Endothelial cell of umbilical vein (primary cell): ENCODE results near the gene DNAJC21. TPM values are rescaled to one million over a fixed set of nuclear protein-coding genes. Genes with fewer than 3 reads are reported as not detected.

ENCODE experiments used
- BruUV-seq: library from RNA; stranded (reverse); fragments of 400-500 nt; replicated peaks from 2 replicates; lab custom pipeline; 2021; lab: Mats Ljungman, UMichigan
- CTCF ChIA-PET: fragments of 300-600, 350-600 bp; sonication (Branson Sonifier 250); formaldehyde crosslinking; loops from one replicate; lab custom pipeline; 2021; ENCODE audit warnings: antibody characterized with exemption, inconsistent platforms; lab: Charles Lee
- POLR2A ChIA-PET: fragments of 300-600, 350-600 bp; sonication (Branson Sonifier 250); formaldehyde crosslinking; loops from one replicate; lab custom pipeline; 2021; ENCODE audit warnings: antibody characterized with exemption, inconsistent platforms; lab: Charles Lee
- DNase-seq: peaks from one replicate; pipeline ENCODE4 v3.0.0-alpha.2; 2011; ENCODE audit warnings: low read depth, low spot score
- FAIRE-seq: peaks from 2 replicates; lab custom pipeline; 2011; peaks lifted over from hg19 to GRCh38; lab: Jason Lieb, UNC
- H2AFZ ChIP-seq: 2 replicates; pipeline ENCODE4 v1.6.0; 2012; ENCODE audit warnings: low read depth, low read length, control low read depth, inconsistent platforms
- H3K27ac ChIP-seq: 2 replicates; pipeline ENCODE4 v1.5.1; 2011; ENCODE audit warnings: low read depth, mild to moderate bottlenecking, control low read depth, low read length, moderate library complexity; ENCODE audit not compliant: insufficient read depth
- H3K27me3 ChIP-seq, 2 experiments: 2 replicates each; pipeline versions ENCODE4 v1.6.0 to v1.6.1; 2011; ENCODE audit warnings: low read length in 2 of 2, mixed read lengths in 1 of 2; ENCODE audit not compliant: control insufficient read depth in 2 of 2, insufficient read depth in 2 of 2
- H3K36me3 ChIP-seq, 2 experiments: 2 replicates in 1 of 2; 3 replicates in 1 of 2; pipeline ENCODE4 v1.5.1; 2011; ENCODE audit warnings: low read length in 2 of 2, mild to moderate bottlenecking in 1 of 2, moderate library complexity in 1 of 2; ENCODE audit not compliant: control insufficient read depth in 2 of 2, insufficient read depth in 2 of 2; ENCODE audit errors: extremely low read depth in 1 of 2
- H3K4me1 ChIP-seq: 3 replicates; pipeline ENCODE4 v1.5.1; 2011; ENCODE audit warnings: mild to moderate bottlenecking, low read length; ENCODE audit not compliant: control insufficient read depth, insufficient read depth; ENCODE audit errors: extremely low read depth
- H3K4me2 ChIP-seq: 2 replicates; pipeline ENCODE4 v1.6.1; 2011; ENCODE audit warnings: low read length, control low read depth, mixed read lengths; ENCODE audit not compliant: insufficient read depth
- H3K4me3 ChIP-seq, 3 experiments: fragments of 200-600 bp in 1 of 3; sonication (generic), shearing (Covaris generic) in 1 of 3; replicated peaks in 1 of 3; 2 replicates each; pipeline ENCODE4 v1.5.1; 2011 to 2016; ENCODE audit warnings: control low read depth in 3 of 3, low read length in 3 of 3, mild to moderate bottlenecking in 2 of 3, inconsistent platforms in 1 of 3, low read depth in 1 of 3, moderate library complexity in 1 of 3; ENCODE audit not compliant: insufficient read depth in 1 of 3
- H3K79me2 ChIP-seq: 2 replicates; pipeline ENCODE4 v1.6.0; 2012; ENCODE audit warnings: low read length, inconsistent platforms; ENCODE audit not compliant: control insufficient read depth, insufficient read depth
- H3K9ac ChIP-seq: replicated peaks from 2 replicates; pipeline ENCODE3; 2011; ENCODE audit warnings: low read length, control low read depth; ENCODE audit not compliant: insufficient read depth; ENCODE audit errors: extremely low read depth
- H3K9me1 ChIP-seq: replicated peaks from 3 replicates; pipeline ENCODE4 v1.6.0; 2011; ENCODE audit warnings: mild to moderate bottlenecking, low read length; ENCODE audit not compliant: control insufficient read depth, insufficient read depth; ENCODE audit errors: extremely low read depth
- H3K9me3 ChIP-seq: replicated peaks from 2 replicates; pipeline ENCODE4 v1.5.1; 2012; ENCODE audit warnings: low read length, inconsistent platforms; ENCODE audit not compliant: control insufficient read depth, insufficient read depth
- H4K20me1 ChIP-seq: replicated peaks from 2 replicates; pipeline ENCODE3; 2011; ENCODE audit warnings: mild to moderate bottlenecking, low read length; ENCODE audit not compliant: control insufficient read depth, insufficient read depth; ENCODE audit errors: extremely low read depth
- CTCF ChIP-seq, 2 donors: IDR thresholded peaks; 1 replicate in 1 of 2; 2 replicates in 1 of 2; pipeline ENCODE4 v1.5.1; 2011; ENCODE audit warnings: low read length in 2 of 2, mild to moderate bottlenecking in 2 of 2, moderate library complexity in 2 of 2, control low read depth in 1 of 2, inconsistent platforms in 1 of 2, low read depth in 1 of 2; ENCODE audit not compliant: insufficient read depth in 1 of 2; ENCODE audit errors: extremely low read depth in 1 of 2
- EZH2 ChIP-seq: IDR thresholded peaks from 2 replicates; pipeline ENCODE4 v1.6.1; 2012; ENCODE audit warnings: borderline replicate concordance, low read depth, mild to moderate bottlenecking, moderate library complexity, low read length, inconsistent platforms; ENCODE audit not compliant: severe bottlenecking
- JUN ChIP-seq: IDR thresholded peaks from 2 replicates; pipeline ENCODE4 v1.6.1; 2011; ENCODE audit warnings: borderline replicate concordance, low read depth; ENCODE audit not compliant: insufficient read length, insufficient read depth
- MAX ChIP-seq: IDR thresholded peaks from 2 replicates; pipeline ENCODE4 v1.6.1; 2011; ENCODE audit not compliant: insufficient read depth, insufficient read length
- MYC ChIP-seq: IDR thresholded peaks from one replicate; pipeline ENCODE4 v1.6.1; 2011; ENCODE audit warnings: mild to moderate bottlenecking, low read depth, low read length
- POLR2A ChIP-seq: IDR thresholded peaks from 2 replicates; pipeline ENCODE4 v1.6.1; 2012; ENCODE audit warnings: low read depth, mild to moderate bottlenecking, control low read depth, low read length
- POLR2AphosphoS5 ChIP-seq: IDR thresholded peaks from 2 replicates; pipeline ENCODE4 v1.6.1; 2012; ENCODE audit warnings: low read depth, mild to moderate bottlenecking, control low read depth, low read length, moderate library complexity; ENCODE audit not compliant: insufficient read depth
- dilution Hi-C: fragments of 300-500 bp; cut with MboI; formaldehyde crosslinking; loops from one replicate; pipeline ENCODE4 v1.15.0; 2019; ENCODE audit warnings: low sequenced_read_pairs; ENCODE audit not compliant: extremely low pct_ligation_motif_present
- intact Hi-C: fragments of 100-400 bp; cut with micrococcal nuclease; formaldehyde crosslinking; loops from one replicate; pipeline ENCODE4 v1.10.0; 2022
- polyA plus RNA-seq, 4 experiments: library from polyadenylated mRNA; depleted of rRNA in 3 of 4; stranded (reverse) in 3 of 4; unstranded in 1 of 4; fragments of >200 nt; gene quantifications; 2 replicates each; pipeline versions ENCODE4 v1.2.1 to v1.2.3, GENCODE V29; 2011 to 2012; ENCODE audit warnings: missing spikeins in 1 of 4
- total RNA-seq: library from RNA; stranded (reverse); gene quantifications from 2 replicates; pipeline ENCODE4 v1.2.3, GENCODE V29; 2021

The DNAJC21 gene
- total and polyA plus RNA-seq, 2 donors (not counting 3 experiments of a cell fraction or from before 2014, with no cell fraction given), result 5.3 to 39.4 TPM

GRCh38 chr5:34941936-34942335 is 12.6 kb downstream of the DNAJC21 start:
- ChIA-PET CTCF (interaction anchor here (0.7 kb wide), 1 partner anchor 62 kb away, joined by 4 read pairs; no protein-coding TSS in a partner anchor), POLR2A (no interaction called here)
- no TSS peak for BruUV-seq
- no peak overlapping the region for H3K4me2 ChIP-seq
- H3K4me1 ChIP-seq, result no peaks in the 10 kb centered on the region
- H3K9me1 ChIP-seq, result no peaks in the 10 kb centered on the region
- H3K9me3 ChIP-seq, result no peaks in the 10 kb centered on the region
- no peaks in the 10 kb centered on the region for H3K79me2 ChIP-seq
- DNase-seq (peak; percentile 6), FAIRE-seq (no peak)
- dilution Hi-C loops, result no loop called here
- H3K36me3 ChIP-seq, result peaks cover 8 to 39% of the 10 kb centered on the region in 2 experiments
- no peak overlapping the region for H3K4me3 ChIP-seq
- H3K27me3 ChIP-seq, result no peaks in the 10 kb centered on the region
- no peak overlapping the region for H3K9ac ChIP-seq
- H4K20me1 ChIP-seq, result no peaks in the 10 kb centered on the region
- H2AFZ ChIP-seq, result no peak overlapping the region
- intact Hi-C loops, result no loop called here
- H3K27ac ChIP-seq, result no peak overlapping the region
- TF ChIP-seq MYC (no peak), POLR2A (no peak), CTCF (IDR thresholded peaks at IDR 0.05; ENCODE audit: extremely low read depth in 1 of 2, insufficient read depth in 1 of 2, low read depth in 1 of 2, low read length in 2 of 2) (no peak), JUN (no peak), POLR2AphosphoS5 (no peak)

- no peaks in the 10 kb centered on the region for H3K9me1 ChIP-seq
- H3K9ac ChIP-seq, result no peak overlapping the region
- CTCF ChIA-PET, result interaction anchor here (0.9 kb wide), 1 partner anchor 59 kb away, joined by 3 read pairs; no protein-coding TSS in a partner anchor
- no peak overlapping the region for H2AFZ ChIP-seq
- H4K20me1 ChIP-seq, result no peaks in the 10 kb centered on the region
- FAIRE-seq, result no peak
- H3K27ac ChIP-seq, result no peak overlapping the region
- POLR2A ChIA-PET, result no interaction called here
- H3K4me3 ChIP-seq, result no peak overlapping the region
- no peaks in the 10 kb centered on the region for H3K79me2 ChIP-seq
- no peaks in the 10 kb centered on the region for H3K27me3 ChIP-seq
- TF ChIP-seq MAX (no peak), EZH2 (no peak), CTCF (IDR thresholded peaks at IDR 0.05; ENCODE audit: extremely low read depth in 1 of 2, insufficient read depth in 1 of 2, low read depth in 1 of 2, low read length in 2 of 2) (no peak), POLR2AphosphoS5 (no peak), POLR2A (no peak), JUN (no peak)
- no peak overlapping the region for H3K4me2 ChIP-seq
- H3K9me3 ChIP-seq, result no peaks in the 10 kb centered on the region
- peaks cover 0 to 21% of the 10 kb centered on the region in 2 experiments for H3K36me3 ChIP-seq
- dilution Hi-C loops (no loop called here), intact Hi-C loops (no loop called here)
- no TSS peak for BruUV-seq
- no peaks in the 10 kb centered on the region for H3K4me1 ChIP-seq
- DNase-seq, result no peak
These were observed 14.7 kb downstream of the DNAJC21 start for GRCh38 chr5:34944044-34944443.
